GM12878 (cell line): ENCODE measurements around the gene TMEM120B. TPM values are rescaled to one million over a fixed set of nuclear protein-coding genes. Genes with fewer than 3 reads are reported as not detected.
A peak's percentile ranks its signal among the peaks of the same experiment; 100 is the strongest.

ENCODE experiments used
- ATAC-seq: fragments of 200-7000 bp; cut with Tn5 transposase; 3 replicates; pipeline ENCODE4 v1.9.1; 2020; ENCODE audit warnings: mild to moderate bottlenecking, moderate library complexity
- BruUV-seq: library from RNA; stranded (reverse); fragments of 400-500 nt; replicated peaks from 2 replicates; lab custom pipeline; 2021; lab: Mats Ljungman, UMichigan
- CTCF ChIA-PET: fragments of 300-600 bp; sonication (Branson Sonifier 250); formaldehyde crosslinking; extraction: SDS; loops from one replicate; lab custom pipeline; 2021; ENCODE audit warnings: inconsistent platforms; lab: Yijun Ruan, JAX
- POLR2A ChIA-PET: fragments of 350-600 bp; formaldehyde crosslinking; extraction: SDS; loops from one replicate; lab custom pipeline; 2021; ENCODE audit warnings: inconsistent platforms; lab: Charles Lee
- RAD21 ChIA-PET: fragments of 300-600 bp; sonication (Branson Sonifier 250); formaldehyde crosslinking; loops from one replicate; lab custom pipeline; 2023; ENCODE audit warnings: antibody characterized with exemption; ENCODE audit not compliant: unreplicated experiment; lab: Charles Lee
- SMC1A ChIA-PET: fragments of 300-600 bp; sonication (Branson Sonifier 250); formaldehyde crosslinking; loops from one replicate; lab custom pipeline; 2023; ENCODE audit not compliant: unreplicated experiment, uncharacterized antibody; lab: Charles Lee
- DNase-seq: peaks from one replicate; pipeline ENCODE4 v3.0.0-alpha.2; 2011; ENCODE audit warnings: low read depth, low spot score
- FAIRE-seq: peaks from 3 replicates; lab custom pipeline; 2011; peaks lifted over from hg19 to GRCh38; lab: Jason Lieb, UNC
- H2AFZ ChIP-seq: 2 replicates; pipeline ENCODE4 v1.6.0; 2011; ENCODE audit warnings: low read depth, low read length, control low read depth; ENCODE audit not compliant: control insufficient read depth
- H3K27ac ChIP-seq: 2 replicates; pipeline ENCODE4 v1.5.1; 2011; ENCODE audit warnings: control low read depth; ENCODE audit not compliant: control insufficient read depth, insufficient read depth
- H3K27me3 ChIP-seq, 2 experiments: replicated peaks in 1 of 2; 2 replicates each; pipeline versions ENCODE4 v1.6.0 to v1.6.1; 2011; ENCODE audit warnings: low read length in 1 of 2; ENCODE audit not compliant: control insufficient read depth in 2 of 2, insufficient read depth in 2 of 2
- H3K36me3 ChIP-seq, 2 experiments: 2 replicates each; pipeline ENCODE4 v1.5.1; 2011; ENCODE audit warnings: low read length in 1 of 2; ENCODE audit not compliant: control insufficient read depth in 2 of 2, insufficient read depth in 2 of 2
- H3K4me1 ChIP-seq: 2 replicates; pipeline ENCODE4 v1.6.1; 2011; ENCODE audit warnings: mild to moderate bottlenecking, low read length, moderate library complexity, mixed read lengths; ENCODE audit not compliant: control insufficient read depth, insufficient read depth
- H3K4me2 ChIP-seq: 2 replicates; pipeline ENCODE4 v1.6.0; 2011; ENCODE audit warnings: control low read depth; ENCODE audit not compliant: control insufficient read depth, insufficient read depth
- H3K4me3 ChIP-seq: fragments of 200-600 bp; sonication (generic); 2 replicates; pipeline ENCODE4 v1.5.1; 2016
- H3K79me2 ChIP-seq: 2 replicates; pipeline ENCODE4 v1.6.0; 2011; ENCODE audit warnings: low read length; ENCODE audit not compliant: control insufficient read depth, insufficient read depth
- H3K9ac ChIP-seq: 2 replicates; pipeline ENCODE4 v1.8.0; 2011; ENCODE audit warnings: low read length, control low read depth, mixed read lengths; ENCODE audit not compliant: control insufficient read depth, insufficient read depth
- H3K9me3 ChIP-seq: replicated peaks from 3 replicates; pipeline ENCODE4 v1.5.1; 2011; ENCODE audit warnings: mild to moderate bottlenecking, low read length; ENCODE audit not compliant: control insufficient read depth, insufficient read depth
- H4K20me1 ChIP-seq: 2 replicates; pipeline ENCODE4 v1.6.0; 2011; ENCODE audit not compliant: control insufficient read depth, insufficient read depth
- BHLHE40 ChIP-seq, 2 experiments: fragments of 450-650 bp in 1 of 2; IDR thresholded peaks; 2 replicates each; pipeline ENCODE4 v1.6.1; 2011 to 2017; ENCODE audit warnings: low read depth in 2 of 2, borderline replicate concordance in 1 of 2, improper control_type of control experiment in 1 of 2, low read length in 1 of 2, mild to moderate bottlenecking in 1 of 2
- CBX5 ChIP-seq: sonication (generic); IDR thresholded peaks from 2 replicates; pipeline ENCODE4 v1.6.1; 2016; ENCODE audit warnings: low read depth, moderate library complexity, mild to moderate bottlenecking, inconsistent platforms
- POLR2AphosphoS2 ChIP-seq: IDR thresholded peaks from 2 replicates; pipeline ENCODE4 v1.6.1; 2011; ENCODE audit warnings: low read depth, mild to moderate bottlenecking, low read length, improper control_type of control experiment, moderate library complexity
- RCOR1 ChIP-seq: conservative IDR thresholded peaks from 2 replicates; pipeline ENCODE4 v1.6.1; 2012; ENCODE audit warnings: low read depth, low read length, improper control_type of control experiment
- TARDBP ChIP-seq: IDR thresholded peaks from 2 replicates; pipeline ENCODE4 v1.6.1; 2016; ENCODE audit warnings: borderline replicate concordance
- ZBED1 ChIP-seq: IDR thresholded peaks from 2 replicates; pipeline ENCODE4 v1.6.1; 2016; ENCODE audit warnings: borderline replicate concordance
- WGBS: methylation state at CpG from one replicate; pipeline ENCODE4 v1.1.6; 2016; ENCODE audit warnings: low lambda C conversion rate; ENCODE audit not compliant: insufficient replicate concordance, insufficient coverage; ENCODE audit errors: missing lambda C conversion rate; 5-methylcytosine and 5-hydroxymethylcytosine counted together
- in situ Hi-C: fragments of 300-500 bp; cut with MboI; formaldehyde crosslinking; loops from 9 replicates; pipeline ENCODE4 v1.14.3; 2018; ENCODE audit warnings: mixed read lengths
- intact Hi-C: fragments of 100-400 bp; cut with micrococcal nuclease; formaldehyde crosslinking; loops from one replicate; pipeline ENCODE4 v1.14.2; 2022; ENCODE audit not compliant: unreplicated experiment
- polyA plus RNA-seq, 11 experiments: library from polyadenylated mRNA; depleted of rRNA in 4 of 11; unstranded in 6 of 11; stranded (reverse) in 5 of 11; fragments of >200 nt; fragmentation: Nextera tagmentation in 4 of 11; fragmentation: Illumina TruSeq in 1 of 11; extraction: Ambion mirVana in 4 of 11; extraction: Trizol in 1 of 11; gene quantifications; 1 replicate in 1 of 11; 2 replicates in 10 of 11; pipeline versions ENCODE4 v1.2.1 to v1.2.3, GENCODE V29; 2011 to 2016; ENCODE audit warnings: inconsistent platforms in 2 of 11, missing spikeins in 2 of 11, low read depth in 1 of 11
- total RNA-seq, 4 experiments: library from RNA; depleted of rRNA in 3 of 4; stranded (reverse); fragments of >200 nt in 3 of 4; fragmentation: Illumina TruSeq in 1 of 4; extraction: Trizol in 1 of 4; gene quantifications; 2 replicates each; pipeline versions ENCODE4 v1.2.1 to v1.2.3, GENCODE V29; 2013 to 2021

The TMEM120B gene
- total and polyA plus RNA-seq, 10 of the 15 experiments (the other 5 are each of a cell fraction or from before 2014, with no cell fraction given): 4.0 to 26.2 (median 9.2) TPM

GRCh38 chr12:121810833-121811433 is 98.4 kb downstream of the TMEM120B start:
- in situ Hi-C loops: no loop called here
- peak overlapping the region; percentile 15; the same call in 1 of the 2 replicates for H2AFZ ChIP-seq
- ChIA-PET CTCF (interaction anchor here (0.8 to 13.6 kb wide), 19 partner anchors 9 to 419 kb away, joined by 3 to 565 read pairs (median 6); partner anchors contain the start of genes PSMD9 and RHOF), SMC1A (interaction anchor here (0.7 to 12.2 kb wide), 9 partner anchors 9 to 810 kb away, joined by 3 to 226 read pairs (median 5); partner anchors contain the start of genes PSMD9 and RHOF), RAD21 (interaction anchor here (1.2 to 13.1 kb wide), 6 partner anchors 9 to 83 kb away, joined by 3 to 395 read pairs (median 12); partner anchors contain the start of genes PSMD9 and RHOF), POLR2A (interaction anchor here (0.6 to 2.5 kb wide), 9 partner anchors 9 to 121 kb away, joined by 3 to 48 read pairs (median 5); partner anchors contain the start of gene RHOF)
- TF ChIP-seq CBX5: no peak
- TF ChIP-seq BHLHE40 (IDR thresholded peaks at IDR 0.05; ENCODE audit: borderline replicate concordance in 1 of 2, low read depth in 2 of 2, low read length in 1 of 2): no peak
- TF ChIP-seq POLR2AphosphoS2: 0 out of 2 replicates have a peak, but pooled peaks have one; percentile 10
- TF ChIP-seq TARDBP: no peak
- no peak for TF ChIP-seq RCOR1
- no peak for TF ChIP-seq ZBED1
- peaks cover 48% of the 10 kb centered on the region for H3K79me2 ChIP-seq
- intact Hi-C loops: no loop called here
- H4K20me1 ChIP-seq: peaks cover 9% of the 10 kb centered on the region
- BruUV-seq: no TSS peak
- H3K4me1 ChIP-seq: peaks cover 20% of the 10 kb centered on the region
- WGBS: 57% methylated on average over 6 of the region's 6 CpGs
- H3K9me3 ChIP-seq: no peaks in the 10 kb centered on the region
- DNase-seq: no peak
- H3K27ac ChIP-seq: no peak overlapping the region; the same call in 1 of the 2 replicates
- H3K4me2 ChIP-seq: peak overlapping the region; percentile 46
- peaks cover 6 to 21% of the 10 kb centered on the region in 2 experiments; a peak in 3 of 4 replicates for H3K36me3 ChIP-seq
- H3K27me3 ChIP-seq: no peaks in the 10 kb centered on the region
- peak overlapping the region; percentile 82 for H3K4me3 ChIP-seq
- no peak for FAIRE-seq
- H3K9ac ChIP-seq: no peak overlapping the region; the same call in 1 of the 2 replicates
- ATAC-seq: no peak
